Uterus (tissue), 2 donors: ENCODE results near the gene LIF.

Source experiments
- POLR2A ChIP-seq, 2 donors: fragments of 450-650 bp; IDR thresholded peaks; one replicate each; pipeline ENCODE4 v1.6.1; 2016; ENCODE audit warnings: antibody characterized with exemption in 2 of 2, mild to moderate bottlenecking in 1 of 2, moderate library complexity in 1 of 2
- TF ChIP-seq, protein P1 (sequence below), 4 experiments: fragments of 200-600 bp in 2 of 4; fragments of 450-650 bp in 2 of 4; sonication (generic) in 2 of 4; IDR thresholded peaks; one replicate each; pipeline ENCODE4 v1.5.1; 2016 to 2019; ENCODE audit warnings: antibody characterized with exemption in 4 of 4, mild to moderate bottlenecking in 2 of 4, moderate library complexity in 1 of 4

DNA sequence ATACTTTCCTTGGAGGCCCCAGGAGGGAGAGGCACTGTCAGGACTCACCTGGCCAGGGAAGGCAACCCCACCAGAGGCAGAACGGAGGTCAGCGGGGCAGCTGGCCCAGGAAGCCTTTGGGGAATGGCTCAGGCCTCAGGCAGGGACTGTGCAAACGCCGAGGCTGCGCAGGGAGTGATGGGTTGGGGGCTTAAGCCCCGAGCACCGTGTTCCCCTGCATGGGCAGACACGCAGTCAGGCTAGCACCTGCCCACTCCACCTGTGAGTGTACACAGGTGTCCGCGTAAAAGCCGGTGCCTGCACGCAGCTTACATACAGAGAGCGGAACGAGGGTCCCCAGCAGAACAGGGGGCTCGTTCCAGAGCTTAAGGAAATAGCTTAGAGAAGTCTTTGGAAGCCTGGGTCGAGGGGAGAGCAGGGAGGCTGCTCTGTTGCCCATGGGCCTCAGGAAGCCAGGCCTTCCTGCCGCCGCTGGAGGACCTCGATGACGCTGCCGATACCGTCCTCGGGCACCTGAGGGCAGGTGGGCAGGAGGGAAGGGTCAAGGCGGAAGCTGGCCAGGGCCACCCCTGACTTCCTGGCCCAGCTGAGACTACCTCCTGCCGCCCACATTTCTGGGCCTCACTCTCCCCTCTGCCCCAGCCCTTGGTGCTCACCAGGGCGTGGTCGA is 38.8 kb upstream of the LIF start:
- TF ChIP-seq, protein P1, sequence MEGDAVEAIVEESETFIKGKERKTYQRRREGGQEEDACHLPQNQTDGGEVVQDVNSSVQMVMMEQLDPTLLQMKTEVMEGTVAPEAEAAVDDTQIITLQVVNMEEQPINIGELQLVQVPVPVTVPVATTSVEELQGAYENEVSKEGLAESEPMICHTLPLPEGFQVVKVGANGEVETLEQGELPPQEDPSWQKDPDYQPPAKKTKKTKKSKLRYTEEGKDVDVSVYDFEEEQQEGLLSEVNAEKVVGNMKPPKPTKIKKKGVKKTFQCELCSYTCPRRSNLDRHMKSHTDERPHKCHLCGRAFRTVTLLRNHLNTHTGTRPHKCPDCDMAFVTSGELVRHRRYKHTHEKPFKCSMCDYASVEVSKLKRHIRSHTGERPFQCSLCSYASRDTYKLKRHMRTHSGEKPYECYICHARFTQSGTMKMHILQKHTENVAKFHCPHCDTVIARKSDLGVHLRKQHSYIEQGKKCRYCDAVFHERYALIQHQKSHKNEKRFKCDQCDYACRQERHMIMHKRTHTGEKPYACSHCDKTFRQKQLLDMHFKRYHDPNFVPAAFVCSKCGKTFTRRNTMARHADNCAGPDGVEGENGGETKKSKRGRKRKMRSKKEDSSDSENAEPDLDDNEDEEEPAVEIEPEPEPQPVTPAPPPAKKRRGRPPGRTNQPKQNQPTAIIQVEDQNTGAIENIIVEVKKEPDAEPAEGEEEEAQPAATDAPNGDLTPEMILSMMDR (IDR thresholded peaks at IDR 0.05): no peak
- no peak for TF ChIP-seq POLR2A (IDR thresholded peaks at IDR 0.05)
